AG09319 (cell line): ENCODE results near the gene TRIP12.
"Not testable (repeated sequence)": the region's sequence is repeated elsewhere in the genome, so short reads cannot be mapped to it uniquely, and the experiment has no call there.

ENCODE experiments used
- DNase-seq: peaks from one replicate; pipeline ENCODE4 v3.0.0-alpha.2; 2010; ENCODE audit warnings: low read depth; ENCODE audit errors: extremely low read depth
- TF ChIP-seq, protein P1 (sequence below): IDR thresholded peaks from 2 replicates; pipeline ENCODE4 v1.5.1; 2011; ENCODE audit warnings: low read depth, mild to moderate bottlenecking, inconsistent platforms, low read length, moderate library complexity

The TRIP12 gene

DNA sequence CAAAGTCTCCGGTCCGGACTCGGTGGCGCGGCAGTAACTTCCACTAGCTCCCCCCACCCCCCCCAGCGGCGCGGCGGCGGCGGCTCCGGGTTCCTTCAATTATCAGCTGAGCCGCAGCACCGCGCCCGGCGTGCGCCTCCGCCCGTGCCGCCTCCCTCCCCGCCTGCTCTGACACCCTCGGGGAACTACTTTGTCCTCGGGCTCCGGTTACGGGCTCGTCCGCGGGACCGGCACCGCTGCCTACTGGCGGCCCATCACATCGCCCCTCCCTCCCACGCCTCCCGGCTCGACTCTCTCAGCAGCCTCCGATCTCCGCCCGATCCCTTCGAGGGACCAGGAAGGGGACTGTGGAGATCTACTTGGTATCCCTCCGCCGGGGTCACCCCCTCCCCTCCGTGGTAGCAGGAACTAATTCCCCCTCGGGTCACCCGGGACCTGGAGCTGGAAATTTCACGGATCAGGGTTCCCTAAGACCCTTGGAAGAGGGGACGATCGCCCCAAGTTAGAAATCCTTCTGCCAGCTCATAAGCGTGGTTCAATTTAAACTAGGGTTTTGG lies at the start of gene TRIP12:
Gene TRIP12 (minus strand): TSS at position 118 of the 557 bp plus-strand sequence. CDS start 41,930 bp downstream, outside the sequence.
- TF ChIP-seq, protein P1, sequence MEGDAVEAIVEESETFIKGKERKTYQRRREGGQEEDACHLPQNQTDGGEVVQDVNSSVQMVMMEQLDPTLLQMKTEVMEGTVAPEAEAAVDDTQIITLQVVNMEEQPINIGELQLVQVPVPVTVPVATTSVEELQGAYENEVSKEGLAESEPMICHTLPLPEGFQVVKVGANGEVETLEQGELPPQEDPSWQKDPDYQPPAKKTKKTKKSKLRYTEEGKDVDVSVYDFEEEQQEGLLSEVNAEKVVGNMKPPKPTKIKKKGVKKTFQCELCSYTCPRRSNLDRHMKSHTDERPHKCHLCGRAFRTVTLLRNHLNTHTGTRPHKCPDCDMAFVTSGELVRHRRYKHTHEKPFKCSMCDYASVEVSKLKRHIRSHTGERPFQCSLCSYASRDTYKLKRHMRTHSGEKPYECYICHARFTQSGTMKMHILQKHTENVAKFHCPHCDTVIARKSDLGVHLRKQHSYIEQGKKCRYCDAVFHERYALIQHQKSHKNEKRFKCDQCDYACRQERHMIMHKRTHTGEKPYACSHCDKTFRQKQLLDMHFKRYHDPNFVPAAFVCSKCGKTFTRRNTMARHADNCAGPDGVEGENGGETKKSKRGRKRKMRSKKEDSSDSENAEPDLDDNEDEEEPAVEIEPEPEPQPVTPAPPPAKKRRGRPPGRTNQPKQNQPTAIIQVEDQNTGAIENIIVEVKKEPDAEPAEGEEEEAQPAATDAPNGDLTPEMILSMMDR: no peak
- DNase-seq: peak; percentile 98

DNA sequence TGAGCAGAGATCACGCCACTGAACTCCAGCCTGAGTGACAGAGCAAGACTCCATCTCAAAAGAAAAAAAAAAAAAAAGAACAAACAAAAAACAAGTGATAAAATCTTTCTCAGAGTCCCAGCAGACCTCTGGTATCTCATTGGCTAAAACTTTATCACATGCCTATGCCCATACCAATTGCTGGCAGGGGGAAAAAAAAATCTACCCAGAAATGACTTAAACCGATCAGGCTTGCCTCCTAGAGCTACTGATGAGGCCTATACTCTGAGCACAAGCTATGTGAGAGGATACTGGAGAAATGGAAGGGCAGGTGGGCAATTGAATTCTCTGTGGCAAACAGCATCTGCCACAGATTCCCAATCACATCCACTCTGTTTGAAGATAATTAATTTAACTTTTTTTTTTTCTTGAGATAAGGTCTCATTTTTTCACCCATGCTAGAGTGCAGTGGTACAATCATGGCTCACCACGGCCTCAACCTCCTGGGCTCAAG lies 49.5 kb upstream of the TRIP12 start:
- no peak for DNase-seq

DNA sequence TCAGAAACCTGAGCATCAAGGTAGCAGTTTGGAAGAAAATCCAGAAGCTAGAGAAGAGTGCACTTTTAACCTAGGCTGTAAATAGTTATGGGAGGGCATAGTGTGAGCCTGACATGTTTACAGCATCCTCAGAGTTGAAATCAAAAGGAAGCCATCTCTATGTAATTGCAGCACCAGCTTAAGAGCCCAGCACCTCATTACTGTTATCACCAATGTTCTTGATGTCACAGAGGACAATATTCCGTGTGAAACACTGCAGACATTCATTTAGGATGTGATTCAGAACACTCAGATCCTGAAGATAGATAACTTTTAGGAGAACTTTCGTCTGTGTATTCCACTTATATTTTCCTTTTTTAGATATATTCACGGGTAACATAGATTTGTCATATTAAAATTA lies 48.6 kb upstream of the TRIP12 start:
- TF ChIP-seq, protein P1: no peak
- no peak for DNase-seq

More for the DNA sequence above, 49.5 kb upstream of the TRIP12 start:
- TF ChIP-seq, protein P1: no peak

DNA sequence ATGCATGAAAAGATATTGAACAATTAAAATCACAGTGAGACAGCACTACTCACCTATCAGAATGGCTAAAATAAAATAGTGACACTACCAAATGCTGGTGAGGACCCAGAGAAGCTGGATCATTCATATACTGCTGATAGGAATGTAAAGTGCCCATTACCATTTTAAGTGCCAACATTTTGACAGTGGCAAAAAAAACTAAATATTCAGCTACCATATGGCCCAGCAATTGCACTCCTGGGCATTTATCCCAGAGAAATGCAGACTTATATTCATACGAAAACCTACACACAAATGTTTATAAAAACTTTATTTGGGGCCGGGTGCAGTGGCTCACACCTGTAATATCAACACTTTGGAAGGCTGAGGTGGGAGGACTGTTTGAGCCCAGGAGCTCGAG lies 48.1 kb upstream of the TRIP12 start:
- no peak for DNase-seq
- TF ChIP-seq, protein P1: no peak

DNA sequence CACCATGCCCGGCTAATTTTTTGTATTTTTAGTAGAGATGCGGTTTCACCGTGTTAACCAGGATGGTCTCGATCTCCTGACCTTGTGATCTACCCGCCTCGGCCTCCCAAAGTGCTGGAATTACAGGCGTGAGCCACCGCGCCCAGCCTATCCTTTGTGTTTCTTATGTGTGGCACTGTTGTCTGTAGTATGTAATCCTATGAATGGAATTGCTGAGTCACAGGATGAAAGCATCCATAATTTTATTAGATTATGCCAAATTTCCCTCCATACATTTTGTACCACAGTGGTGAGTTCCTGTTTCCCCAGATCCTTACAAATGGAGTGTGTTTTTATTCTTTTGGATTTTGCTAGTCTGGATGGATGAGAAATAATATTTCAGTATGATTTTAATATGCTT lies 41.8 kb upstream of the TRIP12 start:
- not testable (repeated sequence) for DNase-seq

DNA sequence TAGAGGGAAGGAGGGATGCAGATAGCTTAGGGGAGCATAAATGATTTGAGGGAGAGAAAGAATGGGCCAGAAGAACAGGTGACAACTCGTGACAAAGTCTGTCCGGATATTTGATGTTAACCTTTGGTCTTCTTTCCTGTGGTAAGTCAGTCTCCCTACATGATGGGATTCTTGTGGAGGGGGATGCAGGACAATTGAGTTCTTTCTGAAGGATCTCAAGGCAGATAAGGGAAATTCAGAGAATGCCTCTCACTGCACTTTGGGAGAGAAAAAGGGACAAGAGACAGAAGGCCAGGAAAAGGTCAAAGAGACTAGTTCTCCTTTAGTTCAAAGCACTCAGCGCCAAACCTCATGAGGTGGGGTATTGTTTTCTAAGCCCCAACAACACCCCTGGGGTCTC lies 34.7 kb upstream of the TRIP12 start:
- TF ChIP-seq, protein P1: no peak
- DNase-seq: no peak

DNA sequence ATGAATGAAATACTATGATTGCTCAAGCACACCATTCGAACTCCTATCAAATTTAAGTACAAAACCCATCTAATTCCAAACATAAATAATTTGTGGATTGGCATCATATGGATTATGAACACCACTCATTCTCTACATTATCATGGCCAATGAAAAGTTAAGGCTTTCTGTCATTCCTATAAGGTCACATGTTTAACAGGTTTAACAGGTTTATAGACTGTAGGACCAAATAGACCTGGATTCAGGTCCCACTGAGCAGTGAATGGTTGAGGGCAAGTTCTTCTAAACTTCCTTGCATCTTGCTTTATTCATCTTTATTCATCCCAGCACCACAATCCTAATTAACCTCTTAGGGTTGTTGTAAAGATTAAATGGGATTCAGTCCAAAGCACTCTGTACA lies 33.9 kb upstream of the TRIP12 start:
- TF ChIP-seq, protein P1: no peak
- DNase-seq: no peak

DNA sequence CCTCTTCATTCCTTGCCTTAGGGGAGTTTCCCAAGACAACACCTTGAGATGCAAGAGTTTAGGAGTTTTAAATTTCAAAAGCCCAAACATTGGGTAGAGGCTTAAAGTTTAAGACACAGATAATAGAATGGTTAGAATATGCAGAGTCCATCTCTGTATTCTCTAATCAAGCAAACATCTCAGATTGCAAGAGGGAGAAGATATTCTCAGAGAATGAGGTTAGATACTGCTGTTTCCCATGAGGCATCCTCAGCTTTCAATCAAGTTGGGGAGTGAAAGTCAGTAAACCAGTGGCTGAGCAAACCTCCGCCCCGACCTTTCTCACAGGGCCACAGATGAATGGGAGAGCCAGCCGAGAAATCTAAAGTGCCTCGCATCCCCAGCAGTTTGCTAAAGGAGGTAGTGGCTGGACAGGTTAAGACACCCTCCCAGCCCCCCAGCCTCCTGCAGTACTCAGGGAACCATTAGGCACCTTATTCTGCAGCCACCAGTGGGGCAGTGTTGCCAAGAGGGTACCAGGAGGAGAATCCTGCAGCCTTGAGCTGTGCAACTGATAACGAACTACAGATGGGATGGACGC lies 30.5 kb upstream of the TRIP12 start:
- TF ChIP-seq, protein P1: no peak
- no peak for DNase-seq
